Epidermal melanocyte (primary cell): ENCODE results near the gene COL5A1.
A peak's percentile ranks its signal among the peaks of the same experiment; 100 is the strongest.
"Not testable (repeated sequence)": the region's sequence is repeated elsewhere in the genome, so short reads cannot be mapped to it uniquely, and the experiment has no call there.

Experiments used
- DNase-seq: peaks from one replicate; pipeline ENCODE4 v3.0.0; 2011; ENCODE audit warnings: low spot score; ENCODE audit not compliant: insufficient read length

The COL5A1 gene

GRCh38 chr9:134676886-134677285 is 35.3 kb downstream of the COL5A1 start:
- no peak for DNase-seq

DNA sequence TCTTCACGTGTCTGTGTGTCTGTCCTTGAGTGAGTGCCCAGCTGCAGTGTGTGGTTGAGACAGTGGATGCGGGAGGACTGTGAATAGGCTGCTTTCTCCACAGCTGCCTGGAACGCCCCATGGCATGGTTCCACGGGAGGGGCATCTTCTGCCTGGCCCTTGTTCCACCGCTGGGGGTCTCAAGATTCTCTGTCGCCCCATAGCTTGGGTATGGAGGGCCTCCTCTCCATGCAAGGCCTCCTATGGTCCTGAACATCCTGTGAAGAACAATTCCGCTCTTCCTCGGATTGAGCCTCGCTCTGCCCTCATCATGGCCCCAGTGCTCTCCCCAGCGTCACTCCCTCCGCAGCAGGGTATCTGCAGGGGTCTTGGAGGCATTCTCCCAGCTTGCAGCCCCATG is 36.1 kb downstream of the COL5A1 start:
- no peak for DNase-seq

GRCh38 chr9:134678206-134678605 is 36.6 kb downstream of the COL5A1 start:
- no peak for DNase-seq

GRCh38 chr9:134678666-134679443 is 37.3 kb downstream of the COL5A1 start:
- no peak for DNase-seq

- no peak for DNase-seq
These were observed 38.2 kb downstream of the COL5A1 start for GRCh38 chr9:134679616-134680392.

DNA sequence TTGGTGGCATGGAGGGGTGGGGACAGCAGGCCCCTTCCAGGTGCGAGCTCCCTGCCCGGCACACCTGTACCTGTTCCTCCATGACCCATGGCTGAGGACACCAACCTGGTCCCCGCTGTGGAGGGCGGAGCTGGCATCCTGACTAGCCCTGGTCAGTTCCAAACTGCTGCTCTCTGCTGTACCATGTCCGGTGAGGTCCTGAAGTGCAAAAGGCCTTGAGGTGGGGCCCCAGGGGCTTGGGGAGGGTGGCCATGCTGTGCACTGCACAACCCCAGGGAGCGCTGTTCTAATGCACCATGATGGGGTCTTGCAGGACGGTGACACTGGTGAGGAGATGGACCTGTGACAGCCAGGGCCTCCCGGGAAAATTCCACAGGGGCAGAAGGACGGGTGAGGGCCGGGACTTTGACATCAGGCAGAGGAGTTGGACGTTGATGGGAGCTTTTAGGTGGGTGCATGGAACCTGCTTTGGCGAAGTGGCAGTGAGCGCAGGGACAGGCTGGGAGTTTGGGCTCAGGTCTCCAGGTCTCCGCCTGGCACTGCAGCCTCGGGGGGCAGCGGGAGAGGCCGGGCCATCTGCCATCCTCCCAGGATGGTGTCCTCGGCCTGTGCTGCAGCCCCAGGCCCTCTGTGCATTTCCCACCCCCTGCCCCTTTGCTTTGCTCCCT is 38.9 kb downstream of the COL5A1 start:
- DNase-seq = no peak

DNA sequence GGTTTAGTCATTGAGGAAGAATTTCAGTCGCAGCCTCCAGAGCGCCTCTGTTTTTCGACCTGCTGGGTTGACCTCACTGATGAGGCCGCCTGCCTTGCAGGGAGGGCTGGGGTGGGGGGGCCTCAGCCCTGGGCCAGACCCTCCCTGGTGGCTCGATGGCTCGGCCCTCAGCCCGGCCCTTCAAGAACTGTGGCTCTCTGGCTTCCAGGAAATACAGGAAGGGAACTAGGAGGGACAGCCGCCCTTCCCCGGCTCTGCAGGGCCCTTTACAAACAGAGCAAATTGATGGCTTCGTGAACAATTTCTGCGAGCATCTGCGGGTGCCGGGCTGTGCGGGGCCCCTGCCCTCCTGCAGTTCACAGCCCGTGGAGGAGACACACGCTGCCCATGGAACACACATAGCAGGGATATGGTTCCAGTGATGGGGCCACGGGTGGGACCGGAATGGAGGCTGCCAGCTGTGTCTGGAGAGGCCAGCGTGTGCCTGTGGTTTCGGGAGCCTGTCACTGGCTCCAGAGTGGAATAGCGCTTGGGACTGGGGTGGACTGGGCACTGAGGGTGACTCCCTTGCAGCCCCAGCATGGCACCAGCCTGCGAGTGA is 39.6 kb downstream of the COL5A1 start:
- no peak for DNase-seq

DNA sequence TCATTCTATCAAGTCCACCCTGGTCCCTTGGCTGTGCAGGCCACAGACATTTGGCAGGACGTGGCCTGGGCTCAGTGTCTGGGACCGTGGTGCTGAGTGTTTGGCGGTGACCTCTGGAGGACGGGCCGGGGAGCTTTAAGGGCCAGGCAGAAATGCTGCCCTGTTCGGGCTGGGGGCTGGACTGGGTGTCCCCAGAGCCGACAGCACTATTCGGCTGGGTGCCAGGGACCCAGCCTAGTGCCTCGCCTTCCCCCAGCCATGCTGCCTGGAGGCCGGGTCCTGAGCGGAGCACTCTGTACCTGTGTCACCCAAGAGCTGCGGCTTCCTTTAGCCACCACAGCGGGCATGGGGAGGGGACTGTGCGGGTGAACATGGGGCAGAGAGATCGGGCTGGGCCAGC is 40.4 kb downstream of the COL5A1 start:
- DNase-seq = no peak

DNA sequence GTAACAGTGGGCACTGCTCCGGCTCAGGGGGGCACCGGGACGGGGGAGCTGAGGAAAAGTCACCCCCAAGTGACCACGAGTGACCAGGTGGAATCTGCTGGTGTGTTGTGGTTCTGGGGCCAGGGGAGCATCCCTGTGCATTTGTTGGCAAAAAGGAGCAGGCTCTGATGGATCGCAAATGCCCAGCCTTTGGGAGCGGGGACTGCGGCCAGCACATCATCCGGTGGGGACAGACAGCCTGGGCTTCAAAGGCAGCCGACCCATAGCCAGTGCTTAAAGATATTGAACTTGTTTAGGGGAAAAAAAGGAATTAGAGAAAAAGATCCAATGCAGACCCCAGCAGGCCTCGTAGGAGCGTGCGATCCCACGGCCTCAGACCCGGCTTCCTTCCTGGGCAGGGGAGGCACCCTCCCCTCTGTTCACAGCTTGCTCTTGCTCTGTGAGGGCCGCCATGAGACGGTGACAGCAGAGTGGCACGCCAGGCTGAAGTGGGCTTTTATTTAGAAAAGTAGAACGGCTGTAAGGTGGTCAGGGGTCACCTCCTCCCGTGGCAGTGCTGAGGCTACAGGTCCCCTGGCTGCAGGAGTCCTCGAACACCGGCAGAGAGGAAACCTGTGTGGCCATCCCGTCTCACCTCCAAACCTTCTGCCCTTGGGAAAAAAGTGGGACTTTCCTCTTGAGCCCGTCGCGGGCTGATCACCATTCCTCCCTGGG is 41.2 kb downstream of the COL5A1 start:
- no peak for DNase-seq

GRCh38 chr9:134683714-134684374 is 42.2 kb downstream of the COL5A1 start:
- no peak for DNase-seq

- DNase-seq = no peak
These were observed 42.7 kb downstream of the COL5A1 start for GRCh38 chr9:134684375-134684723.

- not testable (repeated sequence) for DNase-seq
These were observed 43.3 kb downstream of the COL5A1 start for GRCh38 chr9:134684941-134685340.

- no peak for DNase-seq
These were observed 44.2 kb downstream of the COL5A1 start for GRCh38 chr9:134685784-134686183.

DNA sequence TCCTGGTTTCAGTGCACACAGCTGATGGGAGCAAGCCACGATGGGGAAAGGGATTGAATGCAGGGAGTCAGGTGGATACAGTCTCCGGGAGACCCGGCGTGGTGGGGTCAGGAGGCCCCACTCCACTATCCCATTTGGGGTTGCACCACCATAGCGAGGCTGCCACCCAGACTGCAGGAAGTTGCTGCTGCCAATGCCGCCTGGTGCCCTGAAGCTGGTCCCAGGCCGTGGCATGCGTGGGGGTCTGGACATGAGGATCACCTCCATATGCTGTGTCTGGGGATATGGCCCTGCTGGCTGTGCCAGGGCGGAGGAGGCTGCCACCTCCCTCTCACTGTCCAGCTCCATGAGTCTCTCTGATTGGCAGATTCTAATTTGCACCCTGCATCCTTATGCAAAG is 45.3 kb downstream of the COL5A1 start:
- no peak for DNase-seq

- no peak for DNase-seq
These were observed 46.0 kb downstream of the COL5A1 start for GRCh38 chr9:134687556-134687955.

DNA sequence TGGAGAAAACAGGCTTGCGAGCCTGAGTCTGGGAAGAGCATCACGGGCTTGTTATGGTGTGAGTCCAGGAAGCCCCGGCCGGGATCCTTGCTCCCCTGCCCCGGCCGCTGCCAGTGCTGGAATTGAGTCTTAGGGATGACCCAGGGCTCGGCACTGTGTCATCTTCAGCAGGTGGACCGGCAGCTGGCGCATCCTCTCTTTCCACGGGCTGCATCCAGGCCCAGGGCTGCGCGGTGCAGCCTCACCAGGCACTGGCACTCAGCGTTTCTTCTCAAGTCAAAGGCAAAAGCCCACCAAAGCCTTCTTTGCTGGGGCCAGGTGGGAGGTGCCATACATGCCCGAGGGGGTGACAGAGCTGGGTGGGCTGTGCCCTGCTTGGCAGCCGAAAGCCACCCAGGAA is 46.6 kb downstream of the COL5A1 start:
- DNase-seq = no peak

DNA sequence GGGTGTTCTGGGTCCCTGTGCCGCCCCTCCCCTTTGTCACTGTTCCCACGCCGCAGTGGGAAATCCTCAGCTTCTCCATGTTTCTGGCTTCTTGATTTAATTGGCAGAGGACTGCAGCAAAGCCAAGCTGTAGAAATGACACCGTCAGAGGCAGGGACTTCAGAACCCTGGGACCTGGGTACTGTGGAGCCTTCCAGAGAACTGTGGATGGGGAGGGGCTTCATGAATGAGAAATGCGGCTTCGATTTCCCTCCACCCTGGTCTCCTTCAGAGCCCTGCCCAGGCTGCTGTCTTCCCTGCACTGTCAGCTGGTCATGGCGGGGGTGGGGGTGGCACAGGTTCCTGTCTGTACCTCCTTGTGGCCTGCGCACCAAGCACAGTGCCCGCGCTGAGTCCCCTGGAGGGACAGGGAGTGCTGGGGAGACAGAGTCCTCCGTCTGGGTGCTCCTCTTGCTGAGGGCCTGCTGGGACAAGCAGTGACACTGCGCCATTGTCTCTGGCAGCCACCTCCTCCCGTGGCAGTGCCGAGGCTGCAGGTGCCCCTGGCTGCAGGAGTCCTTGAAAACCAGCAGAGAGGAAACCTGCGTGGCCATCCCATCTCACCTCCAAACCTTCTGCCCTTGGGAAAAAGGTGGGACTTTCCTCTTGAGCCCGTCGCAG is 47.2 kb downstream of the COL5A1 start:
- DNase-seq = no peak

GRCh38 chr9:134689321-134690181 is 47.9 kb downstream of the COL5A1 start:
- DNase-seq = peak; percentile 65

DNA sequence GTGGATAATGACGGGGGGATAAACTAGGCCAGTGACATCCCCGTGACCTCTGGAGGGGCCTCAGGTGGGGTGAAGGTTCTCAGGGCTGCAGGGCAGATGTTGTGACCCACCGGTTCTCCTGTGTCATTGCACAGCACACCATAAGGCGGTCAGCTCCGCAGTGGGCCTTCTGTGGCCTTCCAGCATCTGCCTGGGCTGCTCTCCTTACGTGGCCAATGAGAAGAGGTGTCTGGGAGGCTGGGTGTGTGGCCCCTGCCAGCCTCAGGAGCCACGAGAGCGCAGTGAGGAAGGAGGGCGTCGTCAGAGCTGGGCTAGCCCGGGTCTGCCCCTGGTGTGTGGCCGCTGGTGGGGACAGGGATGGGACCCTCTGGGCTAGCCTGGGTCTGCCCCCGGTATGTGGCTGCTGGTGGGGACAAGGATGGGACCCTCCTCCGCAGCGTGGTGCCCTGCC is 48.7 kb downstream of the COL5A1 start:
- no peak for DNase-seq
